ENCODE data around the gene SEC61G.

Gene SEC61G

GRCh38 chr7:54725255-54725654 is 33.8 kb downstream of the SEC61G start:
- H3K27ac ChIP-seq (replicated peaks) = no peak overlapping the region
- no peak for DNase-seq (ENCODE audit: low read depth in 1 of 2, low spot score in 1 of 2)
- no peak for TF ChIP-seq REST (IDR thresholded peaks at IDR 0.05; ENCODE audit: insufficient replicate concordance, low read depth)
- TF ChIP-seq GABPA (IDR thresholded peaks at IDR 0.05; ENCODE audit: low read depth) = no peak
- no peak for TF ChIP-seq CTCF (IDR thresholded peaks at IDR 0.05; ENCODE audit: insufficient read depth, low read length)
- no peak for TF ChIP-seq POLR2AphosphoS5 (IDR thresholded peaks at IDR 0.05; ENCODE audit: low read depth)
- TF ChIP-seq SPI1 (IDR thresholded peaks at IDR 0.05; ENCODE audit: borderline replicate concordance, low read depth) = no peak
- no peaks in the 10 kb centered on the region for H3K27me3 ChIP-seq (ENCODE audit: insufficient read depth, poor library complexity, severe bottlenecking)
- no peak overlapping the region for H3K4me3 ChIP-seq (replicated peaks; ENCODE audit: insufficient read depth, low read length)

GRCh38 chr7:54722502-54722901 is 36.5 kb downstream of the SEC61G start:
- TF ChIP-seq SPI1 (IDR thresholded peaks at IDR 0.05; ENCODE audit: borderline replicate concordance, low read depth) (no peak), GABPA (IDR thresholded peaks at IDR 0.05; ENCODE audit: low read depth) (no peak), REST (IDR thresholded peaks at IDR 0.05; ENCODE audit: insufficient replicate concordance, low read depth) (no peak)
- no peak overlapping the region for H3K27ac ChIP-seq (replicated peaks)
- no peaks in the 10 kb centered on the region for H3K27me3 ChIP-seq (ENCODE audit: insufficient read depth, poor library complexity, severe bottlenecking)
- no peak for DNase-seq (ENCODE audit: low read depth in 1 of 2, low spot score in 1 of 2)
- no peak overlapping the region for H3K4me3 ChIP-seq (replicated peaks; ENCODE audit: insufficient read depth, low read length)

- DNase-seq (ENCODE audit: low read depth in 1 of 2, low spot score in 1 of 2) = no peak
- Histone ChIP-seq H3K27me3 (ENCODE audit: insufficient read depth, poor library complexity, severe bottlenecking) (no peaks in the 10 kb centered on the region), H3K27ac (replicated peaks) (no peak overlapping the region), H3K4me3 (replicated peaks; ENCODE audit: insufficient read depth, low read length) (no peak overlapping the region)
- no peak for TF ChIP-seq REST (IDR thresholded peaks at IDR 0.05; ENCODE audit: insufficient replicate concordance, low read depth)
- no peak for TF ChIP-seq POLR2AphosphoS5 (IDR thresholded peaks at IDR 0.05; ENCODE audit: low read depth)
- no peak for TF ChIP-seq SPI1 (IDR thresholded peaks at IDR 0.05; ENCODE audit: borderline replicate concordance, low read depth)
- no peak for TF ChIP-seq GABPA (IDR thresholded peaks at IDR 0.05; ENCODE audit: low read depth)
- TF ChIP-seq CTCF (IDR thresholded peaks at IDR 0.05; ENCODE audit: insufficient read depth, low read length) = no peak
These were observed 37.0 kb downstream of the SEC61G start for GRCh38 chr7:54722026-54722425.

GRCh38 chr7:54719974-54720373 is 39.0 kb downstream of the SEC61G start:
- no peak for DNase-seq (ENCODE audit: low read depth in 1 of 2, low spot score in 1 of 2)
- no peak overlapping the region for H3K4me3 ChIP-seq (replicated peaks; ENCODE audit: insufficient read depth, low read length)
- H3K27ac ChIP-seq (replicated peaks) = no peak overlapping the region
- TF ChIP-seq REST (IDR thresholded peaks at IDR 0.05; ENCODE audit: insufficient replicate concordance, low read depth) (no peak), CTCF (IDR thresholded peaks at IDR 0.05; ENCODE audit: insufficient read depth, low read length) (no peak), GABPA (IDR thresholded peaks at IDR 0.05; ENCODE audit: low read depth) (no peak), SPI1 (IDR thresholded peaks at IDR 0.05; ENCODE audit: borderline replicate concordance, low read depth) (no peak), POLR2AphosphoS5 (IDR thresholded peaks at IDR 0.05; ENCODE audit: low read depth) (no peak)
- no peaks in the 10 kb centered on the region for H3K27me3 ChIP-seq (ENCODE audit: insufficient read depth, poor library complexity, severe bottlenecking)

All from HL-60 (cell line).